Measurements from ENCODE around the gene CYP3A7.

DNA sequence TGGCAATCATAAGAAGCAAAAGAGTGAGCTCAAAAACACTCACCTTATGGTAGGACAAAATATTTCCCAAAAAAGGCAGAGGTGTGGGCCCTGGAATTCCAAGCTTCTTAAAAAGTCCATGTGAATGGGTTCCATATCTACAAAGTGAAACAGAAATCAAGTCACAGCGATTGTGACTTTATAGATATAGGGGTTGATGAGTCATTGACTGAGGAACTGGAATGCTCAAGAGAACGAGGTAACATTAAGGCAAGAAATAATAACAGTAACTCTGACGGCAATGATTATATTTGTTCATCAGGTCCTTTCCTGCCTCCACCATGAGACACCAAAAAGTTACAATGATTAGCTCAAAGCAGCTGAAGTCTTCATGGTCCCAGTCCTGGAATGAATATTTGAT is 45.0 kb upstream of the CYP3A7 start:
- TF ChIP-seq POLR2AphosphoS5 (IDR thresholded peaks at IDR 0.05; ENCODE audit: low read depth, low read length): no peak
- no peak for TF ChIP-seq POLR2A (IDR thresholded peaks at IDR 0.05; ENCODE audit: low read depth, low read length)
- no peak for TF ChIP-seq TAF1 (IDR thresholded peaks at IDR 0.05; ENCODE audit: low read depth, low read length)
- no peak for TF ChIP-seq PAX5 (IDR thresholded peaks at IDR 0.05; ENCODE audit: insufficient read depth, low read length, severe bottlenecking)
- TF ChIP-seq SPI1 (IDR thresholded peaks at IDR 0.05; ENCODE audit: low read depth, low read length): no peak
- TF ChIP-seq POU2F2 (IDR thresholded peaks at IDR 0.05; ENCODE audit: low read depth, low read length): no peak
